H9 (cell line): Measurements from ENCODE around the gene SHISA9. TPM values are rescaled to one million over a fixed set of nuclear protein-coding genes. Genes with fewer than 3 reads are reported as not detected.

ENCODE experiments used
- DNase-seq: peaks from one replicate; pipeline ENCODE4 v3.0.0-alpha.2; 2017
- H2AFZ ChIP-seq: one replicate; pipeline ENCODE4 v1.6.1; 2013; ENCODE audit warnings: mild to moderate bottlenecking, low read length, control low read depth, moderate library complexity
- H2AK5ac ChIP-seq: 2 replicates; pipeline ENCODE4 v1.6.1; 2013; ENCODE audit warnings: low read length, control low read depth, mixed read lengths; ENCODE audit not compliant: insufficient read length
- H2BK120ac ChIP-seq: one replicate; pipeline ENCODE4 v1.6.1; 2013; ENCODE audit warnings: low read depth, mild to moderate bottlenecking, low read length, control low read depth, inconsistent platforms; ENCODE audit not compliant: poor library complexity, severe bottlenecking
- H2BK12ac ChIP-seq: 2 replicates; pipeline ENCODE4 v1.6.1; 2013; ENCODE audit warnings: low read length, control low read depth, mixed read lengths, low read depth; ENCODE audit not compliant: insufficient read length
- H2BK15ac ChIP-seq: 2 replicates; pipeline ENCODE4 v1.6.1; 2013; ENCODE audit warnings: low read depth, low read length, control low read depth
- H2BK20ac ChIP-seq: one replicate; pipeline ENCODE4 v1.6.1; 2013; ENCODE audit warnings: low read depth, mild to moderate bottlenecking, low read length, control low read depth, inconsistent platforms; ENCODE audit not compliant: poor library complexity, severe bottlenecking
- H2BK5ac ChIP-seq: 2 replicates; pipeline ENCODE4 v1.6.1; 2013; ENCODE audit warnings: low read length, control low read depth, mixed read lengths; ENCODE audit not compliant: insufficient read length
- H3K14ac ChIP-seq: 2 replicates; pipeline ENCODE4 v1.6.1; 2013; ENCODE audit warnings: low read length, control low read depth; ENCODE audit not compliant: insufficient read depth
- H3K18ac ChIP-seq: 2 replicates; pipeline ENCODE4 v1.6.1; 2013; ENCODE audit warnings: low read depth, mild to moderate bottlenecking, mixed read lengths, low read length, control low read depth; ENCODE audit not compliant: insufficient read length
- H3K23ac ChIP-seq: 2 replicates; pipeline ENCODE4 v1.6.1; 2013; ENCODE audit warnings: low read length, control low read depth, mixed read lengths, low read depth; ENCODE audit not compliant: insufficient read length
- H3K23me2 ChIP-seq: 2 replicates; pipeline ENCODE4 v1.6.1; 2013; ENCODE audit warnings: low read depth, mild to moderate bottlenecking, mixed read lengths, low read length, control low read depth; ENCODE audit not compliant: insufficient read length, poor library complexity, severe bottlenecking
- H3K27ac ChIP-seq: 2 replicates; pipeline ENCODE4 v1.5.1; 2013; ENCODE audit warnings: low read length, control low read depth, mixed read lengths, low read depth; ENCODE audit not compliant: insufficient read length
- H3K27me3 ChIP-seq: 2 replicates; pipeline ENCODE4 v1.6.1; 2013; ENCODE audit warnings: low read length, control low read depth, inconsistent platforms; ENCODE audit not compliant: insufficient read depth
- H3K4ac ChIP-seq: 2 replicates; pipeline ENCODE4 v1.6.1; 2013; ENCODE audit warnings: low read depth, mild to moderate bottlenecking, control low read depth, inconsistent platforms, low read length, moderate library complexity
- H3K4me1 ChIP-seq: 2 replicates; pipeline ENCODE4 v1.6.1; 2013; ENCODE audit warnings: low read length, control low read depth, inconsistent platforms; ENCODE audit not compliant: insufficient read depth
- H3K4me2 ChIP-seq: 2 replicates; pipeline ENCODE4 v1.6.1; 2013; ENCODE audit warnings: low read length, control low read depth, mixed read lengths; ENCODE audit not compliant: insufficient read length, insufficient read depth
- H3K56ac ChIP-seq: 2 replicates; pipeline ENCODE4 v1.6.1; 2013; ENCODE audit warnings: low read depth, mild to moderate bottlenecking, mixed read lengths, low read length, control low read depth; ENCODE audit not compliant: insufficient read length
- H3K79me1 ChIP-seq: 2 replicates; pipeline ENCODE4 v1.6.1; 2013; ENCODE audit warnings: low read depth, mild to moderate bottlenecking, moderate library complexity, low read length, control low read depth, inconsistent platforms; ENCODE audit not compliant: insufficient read depth, poor library complexity, severe bottlenecking
- H3K79me2 ChIP-seq: 2 replicates; pipeline ENCODE4 v1.6.1; 2013; ENCODE audit warnings: low read length, control low read depth, inconsistent platforms; ENCODE audit not compliant: insufficient read depth
- H3K9ac ChIP-seq: 2 replicates; pipeline ENCODE4 v1.6.1; 2013; ENCODE audit warnings: low read length, control low read depth, mixed read lengths; ENCODE audit not compliant: insufficient read length; ENCODE audit errors: extremely low read depth
- H3K9me3 ChIP-seq: one replicate; pipeline ENCODE4 v1.6.1; 2013; ENCODE audit warnings: low read depth, low read length, inconsistent platforms; ENCODE audit not compliant: control insufficient read depth
- H3T11ph ChIP-seq: one replicate; pipeline ENCODE4 v1.6.1; 2013; ENCODE audit warnings: mild to moderate bottlenecking, low read length, control low read depth, inconsistent platforms
- H4K20me1 ChIP-seq: one replicate; pipeline ENCODE4 v1.6.1; 2013; ENCODE audit not compliant: control insufficient read depth, insufficient read length, insufficient read depth
- H4K5ac ChIP-seq: 2 replicates; pipeline ENCODE4 v1.6.1; 2013; ENCODE audit warnings: low read depth, mild to moderate bottlenecking, mixed read lengths, low read length, control low read depth; ENCODE audit not compliant: insufficient read length
- H4K8ac ChIP-seq: replicated peaks from 2 replicates; pipeline ENCODE4 v1.6.1; 2013; ENCODE audit warnings: low read length, control low read depth, mixed read lengths, low read depth; ENCODE audit not compliant: insufficient read length
- H4K91ac ChIP-seq: 2 replicates; pipeline ENCODE4 v1.6.1; 2013; ENCODE audit warnings: low read depth, mild to moderate bottlenecking, moderate library complexity, mixed read lengths, low read length, control low read depth; ENCODE audit not compliant: insufficient read length
- H3K27ac Mint-ChIP-seq, 3 experiments: 2 replicates in 2 of 3; 3 replicates in 1 of 3; pipeline ENCODE4 v1.8.0; 2020 to 2021; ENCODE audit warnings: mixed read lengths in 3 of 3, mild to moderate bottlenecking in 1 of 3, moderate library complexity in 1 of 3
- H3K27me3 Mint-ChIP-seq: 2 replicates; pipeline ENCODE4 v1.8.0; 2021; ENCODE audit warnings: low read depth, mild to moderate bottlenecking, moderate library complexity, mixed read lengths
- H3K36me3 Mint-ChIP-seq, 3 experiments: 2 replicates in 2 of 3; 3 replicates in 1 of 3; pipeline ENCODE4 v1.8.0; 2020 to 2021; ENCODE audit warnings: low read depth in 3 of 3, mixed read lengths in 3 of 3; ENCODE audit not compliant: insufficient read depth in 1 of 3
- H3K4me1 Mint-ChIP-seq, 2 experiments: 2 replicates each; pipeline ENCODE4 v1.8.0; 2020; ENCODE audit warnings: mixed read lengths in 2 of 2
- H3K4me3 Mint-ChIP-seq, 2 experiments: 2 replicates in 1 of 2; 3 replicates in 1 of 2; pipeline ENCODE4 v1.8.0; 2020 to 2021; ENCODE audit warnings: mild to moderate bottlenecking in 2 of 2, mixed read lengths in 2 of 2, moderate library complexity in 1 of 2
- H3K9me3 Mint-ChIP-seq, 2 experiments: 2 replicates in 1 of 2; 3 replicates in 1 of 2; pipeline ENCODE4 v1.8.0; 2020; ENCODE audit warnings: mild to moderate bottlenecking in 2 of 2, mixed read lengths in 2 of 2, moderate library complexity in 1 of 2
- WGBS: extraction: QIAGEN DNeasy Blood & Tissue Kit; methylation state at CpG from one replicate; pipeline ENCODE4 v1.1.7; 2013; ENCODE audit warnings: missing lambda C conversion rate, low lambda C conversion rate, mixed read lengths; ENCODE audit not compliant: insufficient read length; ENCODE audit errors: extremely low coverage; 5-methylcytosine and 5-hydroxymethylcytosine counted together
- total RNA-seq: library from RNA; stranded (reverse); gene quantifications from 2 replicates; pipeline ENCODE4 v1.2.1, GENCODE V29; 2021
- TF ChIP-seq, protein P1 (sequence below): fragments of 200-600 bp; sonication (generic); conservative IDR thresholded peaks from 3 replicates; pipeline ENCODE4 v1.8.0; 2021; ENCODE audit warnings: antibody characterized with exemption, mild to moderate bottlenecking

Gene SHISA9
- total RNA-seq, 1 experiment from 2014 or later, result 7.0 TPM

DNA sequence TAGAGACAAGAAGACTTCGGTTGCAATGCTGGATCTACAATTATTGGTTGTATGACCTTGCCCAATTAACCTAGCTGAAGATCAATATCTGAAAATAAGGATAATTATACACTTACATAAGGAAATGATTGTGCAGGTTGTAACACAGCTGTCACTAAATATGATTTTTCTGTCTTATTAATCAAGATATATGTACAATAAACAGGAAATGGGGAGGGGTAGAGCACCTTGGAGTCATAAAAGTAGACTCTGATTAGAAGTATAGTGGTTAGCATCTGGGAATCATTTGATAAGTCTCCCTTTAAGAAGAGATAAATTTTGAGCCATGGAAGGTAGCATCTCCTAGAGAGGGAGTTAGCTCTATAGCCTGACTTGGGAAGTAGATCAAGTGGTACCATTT is 369.2 kb downstream of the SHISA9 start:
- Histone ChIP-seq H2BK15ac (no peak overlapping the region), H3K27ac (no peak overlapping the region), H4K8ac (no peak overlapping the region), H2AFZ (no peak overlapping the region), H3K79me1 (no peaks in the 10 kb centered on the region), H3K27me3 (no peaks in the 10 kb centered on the region), H3K4ac (no peak overlapping the region), H3T11ph (no peak overlapping the region), H4K5ac (no peak overlapping the region), H3K14ac (no peak overlapping the region), H2BK120ac (no peak overlapping the region), H3K23ac (no peak overlapping the region), H2BK12ac (no peak overlapping the region), H3K79me2 (no peaks in the 10 kb centered on the region), H2BK20ac (no peak overlapping the region), H4K91ac (no peak overlapping the region), H4K20me1 (no peaks in the 10 kb centered on the region), H3K18ac (no peak overlapping the region), H3K23me2 (no peaks in the 10 kb centered on the region), H3K9me3 (no peaks in the 10 kb centered on the region), H3K4me1 (no peaks in the 10 kb centered on the region), H3K4me2 (no peak overlapping the region), H3K56ac (no peak overlapping the region), H2AK5ac (no peak overlapping the region), H3K9ac (no peak overlapping the region), H2BK5ac (no peak overlapping the region)
- no peaks in the 10 kb centered on the region; the same call in 1 of the 2 replicates for H3K27me3 Mint-ChIP-seq
- H3K27ac Mint-ChIP-seq, result no peak overlapping the region
- H3K9me3 Mint-ChIP-seq, result no peaks in the 10 kb centered on the region
- no CpG with 5 or more reads among the region's 1 CpG for WGBS
- peaks cover 4 to 6% of the 10 kb centered on the region in 2 experiments; a peak in 1 of 4 replicates for H3K4me1 Mint-ChIP-seq
- no peak overlapping the region for H3K4me3 Mint-ChIP-seq
- H3K36me3 Mint-ChIP-seq, result no peaks in the 10 kb centered on the region; a peak in 1 of 7 replicates
- DNase-seq, result no peak
- TF ChIP-seq, protein P1, sequence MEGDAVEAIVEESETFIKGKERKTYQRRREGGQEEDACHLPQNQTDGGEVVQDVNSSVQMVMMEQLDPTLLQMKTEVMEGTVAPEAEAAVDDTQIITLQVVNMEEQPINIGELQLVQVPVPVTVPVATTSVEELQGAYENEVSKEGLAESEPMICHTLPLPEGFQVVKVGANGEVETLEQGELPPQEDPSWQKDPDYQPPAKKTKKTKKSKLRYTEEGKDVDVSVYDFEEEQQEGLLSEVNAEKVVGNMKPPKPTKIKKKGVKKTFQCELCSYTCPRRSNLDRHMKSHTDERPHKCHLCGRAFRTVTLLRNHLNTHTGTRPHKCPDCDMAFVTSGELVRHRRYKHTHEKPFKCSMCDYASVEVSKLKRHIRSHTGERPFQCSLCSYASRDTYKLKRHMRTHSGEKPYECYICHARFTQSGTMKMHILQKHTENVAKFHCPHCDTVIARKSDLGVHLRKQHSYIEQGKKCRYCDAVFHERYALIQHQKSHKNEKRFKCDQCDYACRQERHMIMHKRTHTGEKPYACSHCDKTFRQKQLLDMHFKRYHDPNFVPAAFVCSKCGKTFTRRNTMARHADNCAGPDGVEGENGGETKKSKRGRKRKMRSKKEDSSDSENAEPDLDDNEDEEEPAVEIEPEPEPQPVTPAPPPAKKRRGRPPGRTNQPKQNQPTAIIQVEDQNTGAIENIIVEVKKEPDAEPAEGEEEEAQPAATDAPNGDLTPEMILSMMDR, result no peak
